NCI-H146 treated with DMSO at 0.1 percent for 48 hours (cell line): ENCODE data around the gene LY6G5C.

Experiments
- DNase-seq: peaks from one replicate; lab custom pipeline; 2025; ENCODE audit not compliant: unreplicated experiment; lab: John Stamatoyannopoulos, UW

Gene LY6G5C

GRCh38 chr6:31642798-31643570, 37.9 kb downstream of the LY6G5C start:
- DNase-seq: no peak

- no peak for DNase-seq
Observed at GRCh38 chr6:31641370-31641769, 39.5 kb downstream of the LY6G5C start.

GRCh38 chr6:31640612-31641011, 40.3 kb downstream of the LY6G5C start:
- DNase-seq: no peak

GRCh38 chr6:31639449-31639861, 41.4 kb downstream of the LY6G5C start:
- DNase-seq: no peak

GRCh38 chr6:31639043-31639442, 41.8 kb downstream of the LY6G5C start:
- no peak for DNase-seq

- DNase-seq: no peak
Observed at GRCh38 chr6:31636698-31637596, 43.9 kb downstream of the LY6G5C start.

- no peak for DNase-seq
Observed at GRCh38 chr6:31634969-31635575, 45.8 kb downstream of the LY6G5C start.

GRCh38 chr6:31634131-31634530, 46.7 kb downstream of the LY6G5C start:
- DNase-seq: no peak

- no peak for DNase-seq
Observed at GRCh38 chr6:31633447-31633846, 47.4 kb downstream of the LY6G5C start.

GRCh38 chr6:31632279-31632946, 48.5 kb downstream of the LY6G5C start:
- no peak for DNase-seq

GRCh38 chr6:31631681-31632278, 49.1 kb downstream of the LY6G5C start:
- no peak for DNase-seq

GRCh38 chr6:31631209-31631608, 49.7 kb downstream of the LY6G5C start:
- DNase-seq: no peak

- no peak for DNase-seq
Observed at GRCh38 chr6:31630177-31630934, 50.5 kb downstream of the LY6G5C start.

- no peak for DNase-seq
Observed at GRCh38 chr6:31629014-31629413, 51.9 kb downstream of the LY6G5C start.

- DNase-seq: no peak
Observed at GRCh38 chr6:31627690-31628287, 53.1 kb downstream of the LY6G5C start.

GRCh38 chr6:31626952-31627351, 53.9 kb downstream of the LY6G5C start:
- DNase-seq: no peak
